IPS-NIHi7 (cell line): ENCODE results near the gene C5orf46.
A peak's percentile ranks its signal among the peaks of the same experiment; 100 is the strongest.
"Not testable (repeated sequence)": the region's sequence is repeated elsewhere in the genome, so short reads cannot be mapped to it uniquely, and the experiment has no call there.

Experiments used
- DNase-seq: peaks from one replicate; pipeline ENCODE4 v3.0.0; 2012; ENCODE audit warnings: mixed read lengths; ENCODE audit errors: extremely low spot score

C5orf46 gene

DNA sequence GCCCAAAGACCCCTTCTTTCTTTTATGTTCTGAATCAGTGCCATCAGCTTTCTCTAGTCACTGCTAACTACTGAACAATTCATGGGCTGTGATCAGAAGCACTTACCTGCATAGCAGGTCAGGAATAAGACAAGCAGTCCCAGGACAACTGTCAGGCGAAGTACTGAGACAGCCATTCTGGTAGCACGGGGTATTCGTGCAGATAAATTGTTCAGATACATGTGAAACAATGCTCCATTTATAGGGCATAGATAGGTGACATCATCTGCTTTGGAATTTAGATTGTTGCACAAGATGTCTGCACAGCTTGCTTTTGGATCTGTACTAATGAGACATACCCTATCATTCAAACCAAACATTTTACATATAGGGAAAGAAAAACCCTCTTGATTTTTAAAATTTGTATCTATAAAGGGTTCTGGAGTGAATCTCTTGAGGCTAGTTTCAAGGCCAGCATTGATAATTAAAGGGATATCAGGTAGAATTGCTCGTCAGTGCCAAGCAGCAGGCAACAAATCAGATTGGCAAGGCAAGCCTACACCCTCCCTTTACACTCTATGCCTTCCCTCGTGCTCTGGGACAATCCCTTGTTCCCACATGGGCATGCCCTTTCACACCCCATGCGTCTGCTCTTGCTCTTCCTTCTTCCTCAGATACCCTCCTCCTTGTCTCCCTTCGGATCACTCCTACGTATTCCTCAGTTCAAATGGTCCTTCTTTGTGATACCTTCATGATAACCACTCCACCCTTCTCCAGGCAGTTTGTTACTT lies at the start of gene C5orf46:
Gene C5orf46 (minus strand): TSS at position 213 of the 770 bp plus-strand sequence. CDS start 37 bp downstream, at position 176.
- DNase-seq, result no peak

DNA sequence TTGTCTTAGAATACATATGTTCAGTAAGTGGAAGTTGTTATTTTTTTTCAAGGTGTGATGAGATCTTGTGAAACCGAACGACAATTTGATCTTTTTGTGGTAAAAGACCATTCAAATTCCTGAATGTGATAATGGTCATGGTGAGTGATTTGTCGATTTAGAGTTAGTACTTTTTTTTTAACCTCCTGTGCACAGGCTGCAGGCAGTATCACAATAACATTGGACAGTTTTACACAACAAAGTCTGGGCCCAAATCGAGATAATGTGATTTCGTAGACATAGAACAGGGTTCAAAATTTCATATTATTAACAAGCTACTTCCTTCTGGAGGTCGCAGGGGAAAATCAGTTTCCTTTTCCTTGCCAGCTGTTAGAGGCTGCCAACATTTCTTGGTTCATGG lies 48.6 kb upstream of the C5orf46 start:
- no peak for DNase-seq

DNA sequence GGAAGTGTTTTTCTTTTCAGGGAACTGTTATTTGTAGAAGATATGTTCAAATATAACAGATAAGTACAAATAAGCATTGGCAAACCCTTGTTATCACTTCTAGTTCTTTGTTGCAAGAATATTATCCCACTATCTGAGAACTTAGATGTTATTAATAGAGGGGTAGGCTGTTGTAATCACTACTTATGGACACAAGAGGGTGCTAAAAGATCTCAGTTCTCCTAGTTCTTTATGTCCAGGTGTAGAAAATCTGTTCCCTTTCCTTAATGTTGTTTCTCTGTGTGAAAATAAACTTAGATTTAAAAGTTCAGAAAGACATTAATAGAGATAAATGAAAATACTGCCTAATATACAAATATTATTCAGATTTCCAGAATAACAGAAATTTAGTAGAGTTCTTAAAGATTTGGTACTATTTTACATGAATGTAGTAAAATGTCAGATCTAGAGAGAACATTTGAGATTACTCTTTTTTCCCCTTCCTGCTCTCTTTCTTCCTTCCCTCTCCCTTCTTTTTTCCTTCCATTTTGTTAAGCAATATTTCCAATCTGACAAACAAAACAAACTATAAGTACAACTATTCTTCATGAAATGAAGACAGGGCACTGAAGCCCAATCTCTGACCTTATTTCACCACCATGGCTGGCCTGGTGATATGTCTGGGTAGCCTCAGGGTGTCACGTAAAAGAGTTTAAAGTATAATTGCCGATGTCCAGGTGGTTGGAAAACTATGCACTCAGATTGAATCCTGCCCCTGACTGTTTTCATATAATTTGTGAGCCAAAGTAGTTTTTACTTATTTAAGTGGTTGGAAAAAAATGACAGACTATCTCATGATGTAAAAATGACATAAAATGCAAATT lies 43.6 kb upstream of the C5orf46 start:
- peak; percentile 55 for DNase-seq

DNA sequence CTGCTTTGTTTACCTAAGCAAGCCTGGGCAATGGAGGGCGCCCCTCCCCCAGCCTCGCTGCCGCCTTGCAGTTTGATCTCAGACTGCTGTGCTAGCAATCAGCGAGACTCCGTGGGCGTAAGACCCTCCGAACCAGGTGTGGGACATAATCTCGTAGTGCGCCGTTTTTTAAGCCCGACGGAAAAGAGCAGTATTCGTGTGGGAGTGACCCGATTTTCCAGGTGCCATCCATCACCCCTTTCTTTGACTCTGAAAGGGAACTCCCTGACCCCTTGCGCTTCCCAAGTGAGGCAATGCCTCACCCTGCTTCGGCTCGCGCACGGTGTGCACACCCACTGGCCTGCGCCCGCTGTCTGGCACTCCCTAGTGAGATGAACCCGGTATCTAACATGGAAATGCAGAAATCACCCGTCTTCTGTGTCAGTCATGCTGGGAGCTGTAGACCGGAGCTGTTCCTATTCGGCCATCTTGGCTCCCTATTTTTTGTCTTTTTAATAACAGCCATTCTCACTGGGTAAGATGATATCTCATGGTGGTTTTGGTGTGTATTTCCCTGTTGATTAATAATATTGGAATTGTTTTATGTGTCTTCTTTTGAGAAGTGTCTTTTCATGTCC lies 40.4 kb upstream of the C5orf46 start:
- DNase-seq, result not testable (repeated sequence)

DNA sequence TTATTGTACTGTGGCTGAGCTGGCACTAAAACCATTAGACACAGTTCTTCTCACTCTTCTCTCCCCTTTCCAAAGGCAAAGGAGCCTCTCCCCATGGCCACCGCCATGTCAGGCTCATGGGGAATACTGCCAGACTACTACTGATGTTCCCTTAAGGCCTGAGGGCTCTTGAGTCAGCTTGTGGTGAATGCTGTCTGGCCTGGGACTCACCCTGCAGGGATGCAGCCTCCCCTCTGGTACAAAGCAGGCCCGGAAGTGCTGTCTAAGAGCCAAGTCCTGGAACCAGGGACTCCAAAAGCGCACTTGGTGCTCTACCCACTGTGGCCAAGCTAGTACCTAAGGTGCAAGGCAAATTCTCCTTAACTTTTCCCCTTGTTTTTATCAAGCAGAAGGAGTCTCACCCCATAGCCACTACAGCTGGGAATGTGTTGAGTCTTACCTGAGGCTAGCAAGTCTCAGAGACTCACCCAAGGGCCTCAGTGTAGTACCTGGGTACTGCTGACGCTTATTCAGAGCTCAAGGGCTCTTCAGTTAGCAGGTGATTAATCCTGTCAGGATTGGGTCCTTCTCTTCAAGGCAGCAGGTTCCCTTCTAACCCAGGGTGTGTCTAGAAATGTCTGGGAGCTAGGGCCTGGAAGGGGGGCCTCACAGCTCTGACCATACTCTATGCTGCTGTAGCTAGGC lies 33.2 kb upstream of the C5orf46 start:
- DNase-seq, result no peak

DNA sequence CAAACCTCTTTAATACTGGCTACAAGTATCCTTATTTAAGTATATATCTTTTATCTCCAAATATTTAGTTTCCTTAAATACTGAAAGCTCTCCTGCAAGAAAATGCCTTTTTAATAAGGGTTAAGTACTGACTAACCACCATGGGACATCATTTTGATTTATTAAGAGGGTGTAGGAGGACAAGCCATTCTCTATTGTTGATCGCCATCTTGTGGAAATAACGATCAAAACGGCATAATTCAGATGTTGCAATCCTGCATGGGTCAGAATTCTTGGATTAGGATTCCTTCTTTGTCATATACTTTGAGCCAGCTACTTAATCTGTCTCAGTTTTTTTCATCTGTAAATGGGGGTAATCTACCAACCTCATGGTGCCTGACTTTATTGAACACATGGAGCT lies 28.7 kb upstream of the C5orf46 start:
- DNase-seq, result peak; percentile 63

DNA sequence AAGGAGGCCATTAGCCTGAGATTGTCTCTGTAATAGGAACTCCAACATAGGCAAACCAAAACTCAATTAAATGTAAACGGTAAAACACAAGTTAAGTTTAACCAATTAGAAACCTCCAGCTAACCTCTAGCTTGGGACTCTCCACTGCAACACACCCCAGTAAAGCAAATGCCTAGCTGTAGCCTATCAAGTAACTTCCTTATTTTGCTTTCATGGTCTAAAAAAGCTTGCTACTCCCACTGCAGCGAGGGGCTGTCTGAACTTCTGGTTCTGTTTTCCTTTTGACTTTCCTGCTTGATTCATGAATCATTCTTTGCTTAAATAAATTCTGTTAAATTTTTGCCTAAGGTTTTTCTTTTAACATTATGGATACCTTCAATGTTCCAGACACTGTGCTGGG lies 24.4 kb upstream of the C5orf46 start:
- no peak for DNase-seq

DNA sequence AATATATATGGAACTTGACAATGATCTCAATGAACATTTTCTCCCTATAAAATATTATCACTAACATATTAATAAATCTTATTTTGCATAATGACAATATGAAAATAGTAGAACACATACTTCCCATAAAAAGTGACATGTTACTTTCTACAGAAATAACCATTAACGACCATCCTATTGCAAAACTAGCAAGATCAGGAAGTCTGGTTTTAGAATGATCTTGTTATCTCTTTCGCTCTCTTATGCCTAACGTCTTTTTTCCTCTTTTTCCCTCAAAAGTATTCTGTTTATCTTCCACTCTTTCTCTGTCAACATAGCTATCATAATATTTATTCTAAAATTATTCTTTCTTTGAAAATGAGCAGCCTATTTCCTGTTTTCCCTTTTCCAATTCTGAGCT lies 21.6 kb upstream of the C5orf46 start:
- DNase-seq, result no peak

DNA sequence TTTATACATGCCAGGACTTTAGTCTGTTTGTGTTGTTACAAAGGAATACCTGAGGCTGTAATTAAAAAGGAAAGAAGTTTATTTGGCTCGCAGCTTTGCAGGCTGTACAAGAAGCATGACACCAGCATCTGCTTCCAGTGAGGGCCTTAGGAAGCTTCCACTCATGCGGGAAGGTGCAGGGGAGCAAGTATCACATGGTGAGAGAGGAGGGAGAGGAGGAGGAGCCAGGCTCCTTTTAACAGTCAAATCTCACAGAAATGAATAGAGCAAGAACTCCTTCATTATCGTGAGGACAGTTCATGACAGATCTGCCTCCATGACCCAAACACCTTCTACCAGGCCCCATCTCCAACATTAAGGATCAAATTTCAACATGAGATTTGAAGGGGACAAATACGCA lies 18.7 kb upstream of the C5orf46 start:
- DNase-seq, result no peak

DNA sequence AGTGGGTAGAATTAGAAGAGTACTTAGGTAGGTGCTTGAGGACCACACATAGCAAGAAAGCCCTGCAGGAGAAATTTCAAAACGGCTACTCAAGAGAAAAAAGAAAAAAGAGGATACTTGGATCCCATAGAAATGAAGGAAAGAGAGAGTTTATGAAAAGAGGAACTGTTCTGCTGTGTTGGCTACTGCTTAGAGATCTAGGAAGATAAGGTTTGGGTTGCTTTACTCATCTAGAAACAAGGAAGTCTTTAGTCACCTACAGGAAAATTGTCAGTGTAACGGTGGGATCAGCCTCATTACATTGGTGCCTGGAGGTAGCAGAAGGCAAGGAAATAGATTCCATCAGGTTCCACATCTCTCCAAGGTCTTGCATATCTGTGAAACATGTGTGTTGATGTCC lies 14.8 kb upstream of the C5orf46 start:
- DNase-seq, result no peak

DNA sequence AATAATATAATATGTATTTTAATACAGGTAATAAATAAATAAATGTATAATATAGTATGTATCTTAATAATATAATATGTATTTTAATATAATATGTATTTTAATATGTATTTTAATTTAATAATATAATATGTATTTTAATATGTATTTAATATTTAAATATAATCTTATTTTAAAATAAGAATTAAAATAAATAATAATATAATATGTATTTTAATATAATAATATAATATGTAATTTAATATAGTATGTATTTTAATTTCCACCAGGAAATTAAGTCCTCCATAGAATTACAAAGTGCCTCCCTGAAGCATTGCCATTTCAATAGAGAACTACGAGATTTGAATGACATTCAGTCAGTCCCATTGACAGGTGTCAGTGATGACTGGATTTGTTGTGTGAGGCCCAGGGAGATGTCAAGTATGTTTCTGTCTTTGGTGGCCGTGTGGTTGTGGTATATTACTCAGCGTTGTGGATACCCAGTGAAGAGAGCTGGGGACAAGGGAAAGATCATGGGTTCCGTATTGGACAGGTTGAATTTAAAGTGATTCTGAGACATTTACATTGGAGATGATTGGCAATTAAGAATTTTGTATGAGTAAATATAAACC lies 14.2 kb upstream of the C5orf46 start:
- no peak for DNase-seq

DNA sequence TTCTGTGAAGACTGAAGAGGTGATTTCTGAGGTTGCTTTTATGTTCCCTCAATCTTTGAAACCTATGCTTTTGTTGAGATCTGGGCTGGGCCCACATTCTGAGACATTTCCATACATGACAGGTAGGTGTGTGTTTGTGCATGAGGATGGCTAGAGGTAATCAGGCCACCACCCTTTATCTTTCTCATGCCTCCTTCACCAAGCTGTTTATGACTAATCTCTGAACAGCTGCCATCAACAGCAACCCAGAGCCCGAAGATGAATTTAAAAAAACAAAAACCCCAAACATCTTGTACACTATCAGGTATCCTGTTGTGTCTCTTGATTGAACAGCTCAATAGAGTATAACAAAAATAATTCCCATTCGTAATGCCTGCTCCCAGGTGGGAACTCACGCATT lies 12.6 kb upstream of the C5orf46 start:
- no peak for DNase-seq

DNA sequence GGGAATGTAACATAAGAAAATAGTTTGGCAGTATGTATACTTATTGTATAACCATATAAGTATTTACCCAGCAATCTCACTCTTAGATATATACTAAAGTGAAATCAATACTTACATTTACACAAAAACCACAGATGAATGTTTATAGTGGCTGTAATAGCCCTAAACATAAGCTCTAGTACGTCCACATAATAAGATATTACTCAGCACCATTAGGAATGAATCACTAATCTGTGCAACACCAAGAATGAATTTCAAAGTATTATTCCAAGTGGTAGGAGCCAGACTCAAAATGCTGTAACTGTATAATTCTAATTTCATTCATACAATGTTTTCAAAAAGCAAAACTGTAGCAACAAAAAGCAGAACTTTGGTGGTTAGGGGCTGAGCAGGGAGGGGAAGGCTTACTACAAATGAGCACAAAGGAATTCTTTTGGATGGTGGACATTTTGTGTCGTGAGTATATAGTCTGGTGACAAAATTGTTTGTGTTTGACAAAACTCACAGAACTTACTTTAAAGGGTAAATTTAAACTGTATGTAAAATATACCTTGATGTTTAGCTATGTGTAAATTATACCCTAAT lies 11.9 kb upstream of the C5orf46 start:
- no peak for DNase-seq

DNA sequence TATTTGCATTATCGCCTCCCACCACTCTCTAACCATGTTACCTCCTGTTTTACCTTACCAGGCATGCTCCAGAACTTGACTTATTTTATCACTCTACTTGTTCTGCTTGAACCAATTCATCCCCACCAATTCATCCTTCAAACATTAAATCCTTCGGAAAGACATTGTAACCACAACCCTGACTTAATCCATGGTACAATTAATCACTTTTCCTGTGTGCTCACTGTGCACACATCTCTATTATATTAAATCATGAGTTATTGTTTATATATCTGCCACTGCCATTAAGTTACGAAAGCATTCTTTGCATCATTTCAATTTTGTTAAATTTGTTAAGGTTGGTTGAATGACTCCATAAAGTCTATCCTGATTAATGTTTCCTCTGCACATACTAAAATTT lies 7.4 kb upstream of the C5orf46 start:
- DNase-seq, result no peak

DNA sequence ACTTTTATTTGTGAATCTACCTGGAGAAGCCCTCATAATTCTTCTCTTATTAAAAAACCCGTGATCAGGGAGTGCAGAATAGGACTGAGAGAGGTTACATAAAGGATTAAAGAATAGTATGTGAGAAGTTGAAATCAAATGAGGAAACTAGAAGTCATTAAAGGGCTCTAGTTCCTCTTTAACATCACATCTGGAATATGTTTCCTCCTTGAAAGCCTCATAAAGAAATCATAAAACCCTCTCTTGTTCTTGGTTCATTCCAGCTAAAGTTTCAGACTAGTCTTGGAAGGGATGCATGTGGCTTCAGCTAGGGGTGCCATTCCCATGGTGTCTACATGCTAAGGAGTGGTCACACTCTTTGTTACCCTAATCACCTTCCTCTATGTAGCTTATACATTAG lies 5.7 kb upstream of the C5orf46 start:
- no peak for DNase-seq

DNA sequence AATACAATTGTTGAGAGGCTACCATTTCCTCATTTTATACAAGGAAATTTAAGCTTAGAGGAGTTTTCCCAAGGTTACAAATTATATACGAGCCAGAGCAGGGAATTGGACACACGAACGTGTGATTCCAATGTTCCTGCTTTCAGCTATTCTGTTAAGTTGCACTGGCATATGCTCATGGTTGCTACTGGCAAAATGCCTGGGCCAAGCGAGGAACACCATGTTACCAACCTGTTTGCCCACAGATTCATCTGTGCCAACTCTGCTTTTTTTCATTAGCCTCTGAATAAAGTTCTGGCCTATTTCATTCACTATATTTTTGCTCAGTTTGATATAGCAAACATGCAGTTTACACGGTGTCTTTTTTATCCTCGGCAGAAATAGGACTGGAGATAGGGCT lies 5.1 kb upstream of the C5orf46 start:
- no peak for DNase-seq

DNA sequence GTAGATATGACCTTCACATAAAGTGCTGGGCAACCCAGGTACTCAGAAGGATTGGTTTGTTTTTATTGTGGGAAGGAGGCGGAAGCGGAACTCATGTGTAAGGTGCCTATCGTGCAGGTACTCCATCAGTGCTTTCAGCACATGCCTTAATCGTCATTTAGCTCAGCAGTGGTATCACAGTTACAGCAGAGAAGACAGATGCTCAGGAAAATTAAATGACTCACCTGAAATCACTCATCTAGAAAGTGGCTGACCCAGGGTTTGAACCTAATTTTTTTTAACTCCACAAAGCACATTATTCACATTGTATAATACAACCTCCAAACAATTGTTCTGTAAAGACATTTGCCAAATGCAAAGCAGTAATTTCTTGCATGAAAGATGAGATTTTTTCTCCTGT lies 2.2 kb downstream of the C5orf46 start:
- DNase-seq, result no peak

DNA sequence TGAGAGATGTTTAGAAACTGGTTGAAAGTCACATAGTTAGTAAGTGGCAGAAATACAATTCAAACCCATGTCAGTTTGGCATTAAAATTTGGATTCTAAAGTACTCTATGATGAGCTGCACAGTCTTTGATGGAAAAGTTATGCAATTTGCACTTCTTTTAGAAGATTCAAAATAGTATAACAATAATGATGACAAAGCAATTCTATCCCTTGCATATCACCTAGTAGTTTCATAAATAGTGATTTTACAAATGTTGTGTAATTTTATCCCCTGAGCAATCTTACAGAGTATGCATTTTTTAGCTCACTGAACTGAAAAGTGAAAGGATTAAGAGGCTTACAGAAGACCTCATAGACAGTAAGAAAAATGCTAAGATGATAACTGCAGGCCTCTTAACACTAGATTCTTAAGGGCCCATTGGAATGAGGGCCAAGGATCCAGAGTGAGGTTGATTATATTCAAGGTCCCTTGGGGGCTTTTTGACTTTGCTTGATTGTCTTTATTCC lies 3.7 kb downstream of the C5orf46 start:
- DNase-seq, result no peak

DNA sequence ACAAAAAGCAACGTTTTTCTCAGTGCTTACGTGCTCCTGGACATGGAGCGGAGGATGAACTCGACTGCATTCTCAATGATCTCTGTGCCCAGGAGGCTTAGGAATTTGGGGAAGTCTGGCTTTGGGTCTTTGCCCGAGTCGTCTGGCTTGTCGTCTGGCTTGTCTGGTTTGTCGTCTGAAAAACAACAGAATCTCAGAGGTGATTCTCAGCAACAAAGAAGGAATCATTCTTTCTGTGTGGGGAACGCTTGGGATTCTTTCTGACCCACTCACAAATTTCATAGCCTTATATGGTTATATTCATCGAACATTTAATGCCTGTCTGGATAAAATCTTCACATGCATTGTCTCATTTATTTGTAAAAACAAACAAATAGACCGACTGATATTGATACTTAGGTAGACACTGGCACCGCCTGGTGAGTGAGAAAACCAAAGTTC lies 4.7 kb downstream of the C5orf46 start:
- no peak for DNase-seq

DNA sequence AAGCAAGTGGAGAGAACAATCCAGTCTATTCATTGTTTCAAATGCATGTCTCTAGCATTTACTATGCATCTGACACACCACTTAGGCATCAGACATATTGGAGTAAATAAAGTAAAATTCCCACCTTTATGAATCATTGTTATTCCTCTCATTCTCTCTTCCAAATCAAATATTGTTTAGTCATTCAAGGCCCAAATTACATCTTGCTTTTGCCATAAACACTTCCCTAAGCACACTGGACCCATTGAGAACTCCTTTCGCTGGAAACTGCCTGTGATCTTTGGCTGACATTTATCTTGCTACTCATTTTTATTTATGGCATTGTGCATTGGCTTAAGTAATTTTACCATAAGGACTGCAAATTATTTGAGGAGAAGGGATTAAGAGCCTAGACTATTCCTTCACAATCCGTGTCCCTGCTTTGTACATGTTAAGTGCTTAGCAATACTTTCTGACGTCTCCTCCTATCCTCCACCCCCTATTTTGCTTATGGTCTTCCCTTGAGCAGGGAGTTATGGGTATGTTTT lies 7.4 kb downstream of the C5orf46 start:
- DNase-seq, result no peak

DNA sequence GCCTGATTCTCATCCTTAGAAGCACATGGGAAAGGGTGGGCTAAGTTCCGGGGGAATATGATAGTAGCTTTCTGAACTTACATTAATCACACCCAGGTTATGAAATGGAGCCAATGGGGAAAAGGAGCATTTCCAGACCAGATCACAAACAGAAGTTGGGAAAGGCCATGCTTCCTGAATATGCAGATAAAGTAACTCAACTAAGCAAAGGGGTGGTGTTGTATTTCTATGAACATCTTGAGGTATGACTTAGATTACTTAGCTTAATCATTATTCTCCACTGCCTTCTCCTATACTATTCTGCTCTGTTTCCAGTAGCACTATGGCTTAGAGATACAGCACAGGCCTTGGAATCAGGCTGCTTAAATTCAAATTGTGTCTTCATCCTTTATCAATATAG lies 10.5 kb downstream of the C5orf46 start:
- DNase-seq, result no peak
